PC-3 (cell line): ENCODE results near the gene NDUFAF4. TPM values are rescaled to one million over a fixed set of nuclear protein-coding genes. Genes with fewer than 3 reads are reported as not detected.

ENCODE experiments used
- ATAC-seq: fragments of 200-7000 bp; cut with Tn5 transposase; 2 replicates; pipeline ENCODE4 v1.9.1; 2020; ENCODE audit warnings: mild to moderate bottlenecking, moderate library complexity
- BruUV-seq: library from RNA; stranded (reverse); fragments of 400-500 nt; replicated peaks from 2 replicates; lab custom pipeline; 2021; lab: Mats Ljungman, UMichigan
- CTCF ChIA-PET: fragments of 300-600 bp; sonication (Branson Sonifier 250); formaldehyde crosslinking; loops from one replicate; lab custom pipeline; 2022; ENCODE audit warnings: antibody characterized with exemption; lab: Charles Lee
- POLR2A ChIA-PET: fragments of 300-600 bp; sonication (Branson Sonifier 250); formaldehyde crosslinking; loops from one replicate; lab custom pipeline; 2022; ENCODE audit warnings: antibody characterized with exemption; ENCODE audit not compliant: unreplicated experiment; lab: Charles Lee
- DNase-seq: peaks from one replicate; pipeline ENCODE4 v3.0.0-alpha.2; 2015
- H2AFZ ChIP-seq: fragments of 300-600 bp; sonication (generic); 2 replicates; pipeline ENCODE4 v1.6.0; 2016; ENCODE audit warnings: antibody characterized with exemption, low read length
- H3F3A ChIP-seq: fragments of 300-600 bp; sonication (generic); one replicate; pipeline ENCODE4 v1.6.0; 2017; ENCODE audit warnings: antibody characterized with exemption, low read length, control low read depth, mild to moderate bottlenecking; ENCODE audit not compliant: unreplicated experiment
- H3K27ac ChIP-seq: fragments of 300-600 bp; sonication (generic); 2 replicates; pipeline ENCODE4 v1.5.1; 2016; ENCODE audit warnings: mild to moderate bottlenecking, low read length
- H3K27me3 ChIP-seq: fragments of 300-600 bp; sonication (generic); 2 replicates; pipeline ENCODE4 v1.6.1; 2016; ENCODE audit warnings: low read length, mixed read lengths
- H3K36me3 ChIP-seq: fragments of 300-600 bp; sonication (generic); 2 replicates; pipeline ENCODE4 v1.6.1; 2016; ENCODE audit warnings: low read depth, mixed run types, low read length, mixed read lengths
- H3K4me1 ChIP-seq: fragments of 300-600 bp; sonication (generic); 2 replicates; pipeline ENCODE4 v1.5.1; 2016; ENCODE audit warnings: low read length; ENCODE audit not compliant: insufficient read depth
- H3K4me2 ChIP-seq: fragments of 300-600 bp; sonication (generic); 2 replicates; pipeline ENCODE4 v1.6.0; 2016; ENCODE audit warnings: low read length
- H3K4me3 ChIP-seq: fragments of 300-600 bp; sonication (generic); 2 replicates; pipeline ENCODE4 v1.5.1; 2016; ENCODE audit warnings: mild to moderate bottlenecking, low read length, mixed read lengths
- H3K79me2 ChIP-seq: fragments of 300-600 bp; sonication (generic); 2 replicates; pipeline ENCODE4 v1.6.1; 2017; ENCODE audit warnings: low read length, mixed read lengths
- H3K9ac ChIP-seq: fragments of 300-600 bp; sonication (generic); 2 replicates; pipeline ENCODE4 v1.6.0; 2016; ENCODE audit warnings: mild to moderate bottlenecking, low read length
- H3K9me2 ChIP-seq: fragments of 300-600 bp; sonication (generic); replicated peaks from 2 replicates; pipeline ENCODE4 v1.6.1; 2016; ENCODE audit warnings: mixed run types, low read length, mixed read lengths
- H3K9me3 ChIP-seq: fragments of 300-600 bp; sonication (generic); 2 replicates; pipeline ENCODE4 v1.6.1; 2016; ENCODE audit warnings: low read length, mixed read lengths
- H4K20me1 ChIP-seq: fragments of 300-600 bp; sonication (generic); 2 replicates; pipeline ENCODE4 v1.6.1; 2016; ENCODE audit warnings: low read length, mixed read lengths
- CTCF ChIP-seq: fragments of 300-600 bp; sonication (generic); conservative IDR thresholded peaks from 2 replicates; pipeline ENCODE4 v1.5.1; 2017; ENCODE audit warnings: antibody characterized with exemption, low read depth, mild to moderate bottlenecking, low read length
- EZH2 ChIP-seq: fragments of 300-600 bp; sonication (generic); IDR thresholded peaks from one replicate; pipeline ENCODE4 v1.6.1; 2017; ENCODE audit warnings: antibody characterized with exemption, mild to moderate bottlenecking, low read length; ENCODE audit not compliant: unreplicated experiment
- EZH2phosphoT487 ChIP-seq: fragments of 300-600 bp; sonication (generic); IDR thresholded peaks from 2 replicates; pipeline ENCODE4 v1.6.1; 2018; ENCODE audit warnings: mild to moderate bottlenecking, antibody characterized with exemption, low read length, borderline replicate concordance
- intact Hi-C: fragments of 100-400 bp; cut with micrococcal nuclease; formaldehyde crosslinking; loops from 2 replicates; pipeline ENCODE4 v1.9.0; 2023
- total RNA-seq: library from RNA; depleted of rRNA; stranded (reverse); fragments of >200 nt; gene quantifications from 2 replicates; pipeline ENCODE4 v1.2.3, GENCODE V29; 2014

NDUFAF4 gene
- total RNA-seq, 1 experiment from 2014 or later, result 24.2 TPM

- Histone ChIP-seq H3K9me2 (no peaks in the 10 kb centered on the region), H3K27me3 (peaks cover 80% of the 10 kb centered on the region), H4K20me1 (no peaks in the 10 kb centered on the region), H3K4me1 (no peaks in the 10 kb centered on the region), H3F3A (no peaks in the 10 kb centered on the region), H3K9ac (no peak overlapping the region), H2AFZ (no peak overlapping the region), H3K27ac (no peak overlapping the region), H3K4me3 (no peak overlapping the region), H3K79me2 (no peaks in the 10 kb centered on the region), H3K4me2 (no peak overlapping the region), H3K9me3 (no peaks in the 10 kb centered on the region), H3K36me3 (no peaks in the 10 kb centered on the region)
- intact Hi-C loops, result no loop called here
- TF ChIP-seq EZH2, result no peak
- TF ChIP-seq EZH2phosphoT487, result no peak
- TF ChIP-seq CTCF, result no peak
- ATAC-seq, result no peak
- BruUV-seq, result no TSS peak
- ChIA-PET CTCF (no interaction called here), POLR2A (no interaction called here)
- no peak for DNase-seq
Measured at GRCh38 chr6:96929741-96930140, 32.0 kb upstream of the NDUFAF4 start.

GRCh38 chr6:96927660-96928059 is 30.0 kb upstream of the NDUFAF4 start:
- peaks cover 80% of the 10 kb centered on the region for H3K27me3 ChIP-seq
- no peaks in the 10 kb centered on the region for H3K9me2 ChIP-seq
- no peak overlapping the region for H2AFZ ChIP-seq
- intact Hi-C loops, result no loop called here
- H3K9me3 ChIP-seq, result no peaks in the 10 kb centered on the region
- ChIA-PET POLR2A (no interaction called here), CTCF (no interaction called here)
- H3F3A ChIP-seq, result no peaks in the 10 kb centered on the region
- no peak overlapping the region for H3K4me2 ChIP-seq
- DNase-seq (no peak), ATAC-seq (no peak)
- TF ChIP-seq EZH2phosphoT487 (no peak), CTCF (no peak), EZH2 (no peak)
- H3K79me2 ChIP-seq, result no peaks in the 10 kb centered on the region
- no peak overlapping the region for H3K4me3 ChIP-seq
- H3K36me3 ChIP-seq, result no peaks in the 10 kb centered on the region
- H4K20me1 ChIP-seq, result no peaks in the 10 kb centered on the region
- no peak overlapping the region for H3K9ac ChIP-seq
- no peak overlapping the region for H3K27ac ChIP-seq
- no TSS peak for BruUV-seq
- H3K4me1 ChIP-seq, result no peaks in the 10 kb centered on the region; the same call in 1 of the 2 replicates

- Histone ChIP-seq H3K9me3 (no peaks in the 10 kb centered on the region), H4K20me1 (no peaks in the 10 kb centered on the region), H3K9me2 (no peaks in the 10 kb centered on the region), H3K27me3 (peaks cover 83% of the 10 kb centered on the region), H3K4me1 (no peaks in the 10 kb centered on the region; the same call in 1 of the 2 replicates), H3K4me3 (no peak overlapping the region), H3K36me3 (no peaks in the 10 kb centered on the region), H3K9ac (no peak overlapping the region), H3K4me2 (no peak overlapping the region), H2AFZ (no peak overlapping the region), H3F3A (no peaks in the 10 kb centered on the region), H3K27ac (no peak overlapping the region), H3K79me2 (no peaks in the 10 kb centered on the region)
- BruUV-seq, result no TSS peak
- POLR2A ChIA-PET, result no interaction called here
- no peak for DNase-seq
- CTCF ChIA-PET, result no interaction called here
- intact Hi-C loops, result no loop called here
- no peak for ATAC-seq
- TF ChIP-seq CTCF (no peak), EZH2phosphoT487 (no peak), EZH2 (no peak)
Measured at GRCh38 chr6:96926425-96926824, 28.7 kb upstream of the NDUFAF4 start.
